ENCODE results near the gene MTHFD1. TPM values are rescaled to one million over a fixed set of nuclear protein-coding genes. Genes with fewer than 3 reads are reported as not detected.

MTHFD1 gene
- total RNA-seq, 1 experiment from 2014 or later: 226 TPM

DNA sequence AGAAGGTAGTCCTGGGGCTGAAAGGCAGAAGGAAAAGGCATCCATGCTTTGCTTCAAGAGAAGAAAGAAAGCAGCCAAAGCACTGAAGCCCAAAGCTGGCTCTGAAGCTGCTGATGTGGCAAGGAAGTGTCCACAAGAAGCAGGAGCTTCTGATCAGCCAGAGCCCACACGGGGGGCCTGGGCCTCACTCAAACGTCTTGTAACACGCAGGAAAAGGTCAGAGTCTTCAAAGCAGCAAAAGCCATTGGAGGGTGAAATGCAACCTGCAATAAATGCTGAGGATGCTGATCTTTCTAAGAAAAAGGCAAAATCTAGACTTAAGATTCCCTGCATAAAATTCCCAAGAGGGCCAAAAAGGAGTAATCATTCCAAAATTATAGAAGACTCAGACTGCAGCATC is 80.3 kb downstream of the MTHFD1 start (continued):
- TF ChIP-seq, protein P1, sequence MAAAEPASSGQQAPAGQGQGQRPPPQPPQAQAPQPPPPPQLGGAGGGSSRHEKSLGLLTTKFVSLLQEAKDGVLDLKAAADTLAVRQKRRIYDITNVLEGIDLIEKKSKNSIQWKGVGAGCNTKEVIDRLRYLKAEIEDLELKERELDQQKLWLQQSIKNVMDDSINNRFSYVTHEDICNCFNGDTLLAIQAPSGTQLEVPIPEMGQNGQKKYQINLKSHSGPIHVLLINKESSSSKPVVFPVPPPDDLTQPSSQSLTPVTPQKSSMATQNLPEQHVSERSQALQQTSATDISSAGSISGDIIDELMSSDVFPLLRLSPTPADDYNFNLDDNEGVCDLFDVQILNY (CRISPR knock-in tag; IDR thresholded peaks at IDR 0.05): no peak
- TF ChIP-seq, protein P2, sequence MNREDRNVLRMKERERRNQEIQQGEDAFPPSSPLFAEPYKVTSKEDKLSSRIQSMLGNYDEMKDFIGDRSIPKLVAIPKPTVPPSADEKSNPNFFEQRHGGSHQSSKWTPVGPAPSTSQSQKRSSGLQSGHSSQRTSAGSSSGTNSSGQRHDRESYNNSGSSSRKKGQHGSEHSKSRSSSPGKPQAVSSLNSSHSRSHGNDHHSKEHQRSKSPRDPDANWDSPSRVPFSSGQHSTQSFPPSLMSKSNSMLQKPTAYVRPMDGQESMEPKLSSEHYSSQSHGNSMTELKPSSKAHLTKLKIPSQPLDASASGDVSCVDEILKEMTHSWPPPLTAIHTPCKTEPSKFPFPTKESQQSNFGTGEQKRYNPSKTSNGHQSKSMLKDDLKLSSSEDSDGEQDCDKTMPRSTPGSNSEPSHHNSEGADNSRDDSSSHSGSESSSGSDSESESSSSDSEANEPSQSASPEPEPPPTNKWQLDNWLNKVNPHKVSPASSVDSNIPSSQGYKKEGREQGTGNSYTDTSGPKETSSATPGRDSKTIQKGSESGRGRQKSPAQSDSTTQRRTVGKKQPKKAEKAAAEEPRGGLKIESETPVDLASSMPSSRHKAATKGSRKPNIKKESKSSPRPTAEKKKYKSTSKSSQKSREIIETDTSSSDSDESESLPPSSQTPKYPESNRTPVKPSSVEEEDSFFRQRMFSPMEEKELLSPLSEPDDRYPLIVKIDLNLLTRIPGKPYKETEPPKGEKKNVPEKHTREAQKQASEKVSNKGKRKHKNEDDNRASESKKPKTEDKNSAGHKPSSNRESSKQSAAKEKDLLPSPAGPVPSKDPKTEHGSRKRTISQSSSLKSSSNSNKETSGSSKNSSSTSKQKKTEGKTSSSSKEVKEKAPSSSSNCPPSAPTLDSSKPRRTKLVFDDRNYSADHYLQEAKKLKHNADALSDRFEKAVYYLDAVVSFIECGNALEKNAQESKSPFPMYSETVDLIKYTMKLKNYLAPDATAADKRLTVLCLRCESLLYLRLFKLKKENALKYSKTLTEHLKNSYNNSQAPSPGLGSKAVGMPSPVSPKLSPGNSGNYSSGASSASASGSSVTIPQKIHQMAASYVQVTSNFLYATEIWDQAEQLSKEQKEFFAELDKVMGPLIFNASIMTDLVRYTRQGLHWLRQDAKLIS (CRISPR knock-in tag; IDR thresholded peaks at IDR 0.05; ENCODE audit: borderline replicate concordance): no peak
- TF ChIP-seq NR2C2 (CRISPR knock-in tag; IDR thresholded peaks at IDR 0.05) (no peak), NR3C1 (CRISPR knock-in tag; conservative IDR thresholded peaks at IDR 0.05; ENCODE audit: low read depth) (no peak), FOXJ3 (CRISPR knock-in tag; IDR thresholded peaks at IDR 0.05; ENCODE audit: borderline replicate concordance) (no peak), TEAD1 (CRISPR knock-in tag; IDR thresholded peaks at IDR 0.05) (no peak)
- TF ChIP-seq, protein P3, sequence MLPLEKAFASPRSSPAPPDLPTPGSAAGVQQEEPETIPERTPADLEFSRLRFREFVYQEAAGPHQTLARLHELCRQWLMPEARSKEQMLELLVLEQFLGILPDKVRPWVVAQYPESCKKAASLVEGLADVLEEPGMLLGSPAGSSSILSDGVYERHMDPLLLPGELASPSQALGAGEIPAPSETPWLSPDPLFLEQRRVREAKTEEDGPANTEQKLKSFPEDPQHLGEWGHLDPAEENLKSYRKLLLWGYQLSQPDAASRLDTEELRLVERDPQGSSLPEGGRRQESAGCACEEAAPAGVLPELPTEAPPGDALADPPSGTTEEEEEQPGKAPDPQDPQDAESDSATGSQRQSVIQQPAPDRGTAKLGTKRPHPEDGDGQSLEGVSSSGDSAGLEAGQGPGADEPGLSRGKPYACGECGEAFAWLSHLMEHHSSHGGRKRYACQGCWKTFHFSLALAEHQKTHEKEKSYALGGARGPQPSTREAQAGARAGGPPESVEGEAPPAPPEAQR (CRISPR knock-in tag; IDR thresholded peaks at IDR 0.05): no peak

DNA sequence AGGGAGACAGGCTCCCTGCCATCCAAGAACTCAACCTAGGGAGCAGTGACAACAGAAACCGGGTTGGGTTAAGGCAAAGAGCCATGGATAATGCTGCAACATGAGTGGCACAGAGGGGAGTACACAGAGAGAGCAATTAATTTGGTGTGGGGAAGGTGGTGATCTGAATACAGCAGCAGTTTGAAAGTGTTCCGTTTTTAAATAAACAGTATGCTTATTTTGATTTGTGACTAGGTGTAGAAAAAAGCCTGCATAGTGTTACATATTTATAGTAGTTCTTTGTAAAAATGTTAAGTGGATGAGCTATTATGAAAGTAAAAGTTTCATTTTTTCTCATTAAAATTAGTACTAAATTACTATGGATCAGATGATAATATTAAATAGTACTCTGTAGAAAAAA is 85.9 kb downstream of the MTHFD1 start:
- Mint-ChIP-seq H3K27me3 (ENCODE audit: low read depth) (no peaks in the 10 kb centered on the region), H3K36me3 (no peaks in the 10 kb centered on the region), H3K9me3 (no peaks in the 10 kb centered on the region), H3K4me1 (peaks cover 14% of the 10 kb centered on the region; the same call in 1 of the 2 replicates), H3K27ac (peak overlapping the region; percentile 43; the same call in 1 of the 2 replicates), H3K4me3 (no peak overlapping the region)
- ChIA-PET CTCF (no interaction called here), POLR2A (no interaction called here)
- no peak for ATAC-seq
- TF ChIP-seq, protein P4, sequence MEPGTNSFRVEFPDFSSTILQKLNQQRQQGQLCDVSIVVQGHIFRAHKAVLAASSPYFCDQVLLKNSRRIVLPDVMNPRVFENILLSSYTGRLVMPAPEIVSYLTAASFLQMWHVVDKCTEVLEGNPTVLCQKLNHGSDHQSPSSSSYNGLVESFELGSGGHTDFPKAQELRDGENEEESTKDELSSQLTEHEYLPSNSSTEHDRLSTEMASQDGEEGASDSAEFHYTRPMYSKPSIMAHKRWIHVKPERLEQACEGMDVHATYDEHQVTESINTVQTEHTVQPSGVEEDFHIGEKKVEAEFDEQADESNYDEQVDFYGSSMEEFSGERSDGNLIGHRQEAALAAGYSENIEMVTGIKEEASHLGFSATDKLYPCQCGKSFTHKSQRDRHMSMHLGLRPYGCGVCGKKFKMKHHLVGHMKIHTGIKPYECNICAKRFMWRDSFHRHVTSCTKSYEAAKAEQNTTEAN (CRISPR knock-in tag; IDR thresholded peaks at IDR 0.05): no peak
- TF ChIP-seq, protein P5, sequence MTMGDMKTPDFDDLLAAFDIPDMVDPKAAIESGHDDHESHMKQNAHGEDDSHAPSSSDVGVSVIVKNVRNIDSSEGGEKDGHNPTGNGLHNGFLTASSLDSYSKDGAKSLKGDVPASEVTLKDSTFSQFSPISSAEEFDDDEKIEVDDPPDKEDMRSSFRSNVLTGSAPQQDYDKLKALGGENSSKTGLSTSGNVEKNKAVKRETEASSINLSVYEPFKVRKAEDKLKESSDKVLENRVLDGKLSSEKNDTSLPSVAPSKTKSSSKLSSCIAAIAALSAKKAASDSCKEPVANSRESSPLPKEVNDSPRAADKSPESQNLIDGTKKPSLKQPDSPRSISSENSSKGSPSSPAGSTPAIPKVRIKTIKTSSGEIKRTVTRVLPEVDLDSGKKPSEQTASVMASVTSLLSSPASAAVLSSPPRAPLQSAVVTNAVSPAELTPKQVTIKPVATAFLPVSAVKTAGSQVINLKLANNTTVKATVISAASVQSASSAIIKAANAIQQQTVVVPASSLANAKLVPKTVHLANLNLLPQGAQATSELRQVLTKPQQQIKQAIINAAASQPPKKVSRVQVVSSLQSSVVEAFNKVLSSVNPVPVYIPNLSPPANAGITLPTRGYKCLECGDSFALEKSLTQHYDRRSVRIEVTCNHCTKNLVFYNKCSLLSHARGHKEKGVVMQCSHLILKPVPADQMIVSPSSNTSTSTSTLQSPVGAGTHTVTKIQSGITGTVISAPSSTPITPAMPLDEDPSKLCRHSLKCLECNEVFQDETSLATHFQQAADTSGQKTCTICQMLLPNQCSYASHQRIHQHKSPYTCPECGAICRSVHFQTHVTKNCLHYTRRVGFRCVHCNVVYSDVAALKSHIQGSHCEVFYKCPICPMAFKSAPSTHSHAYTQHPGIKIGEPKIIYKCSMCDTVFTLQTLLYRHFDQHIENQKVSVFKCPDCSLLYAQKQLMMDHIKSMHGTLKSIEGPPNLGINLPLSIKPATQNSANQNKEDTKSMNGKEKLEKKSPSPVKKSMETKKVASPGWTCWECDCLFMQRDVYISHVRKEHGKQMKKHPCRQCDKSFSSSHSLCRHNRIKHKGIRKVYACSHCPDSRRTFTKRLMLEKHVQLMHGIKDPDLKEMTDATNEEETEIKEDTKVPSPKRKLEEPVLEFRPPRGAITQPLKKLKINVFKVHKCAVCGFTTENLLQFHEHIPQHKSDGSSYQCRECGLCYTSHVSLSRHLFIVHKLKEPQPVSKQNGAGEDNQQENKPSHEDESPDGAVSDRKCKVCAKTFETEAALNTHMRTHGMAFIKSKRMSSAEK (CRISPR knock-in tag; IDR thresholded peaks at IDR 0.05; ENCODE audit: borderline replicate concordance): no peak
- TF ChIP-seq JAZF1 (CRISPR knock-in tag; IDR thresholded peaks at IDR 0.05): no peak
- TF ChIP-seq NFE2L1 (CRISPR knock-in tag; IDR thresholded peaks at IDR 0.05): no peak
- no peak for TF ChIP-seq NR3C1 (CRISPR knock-in tag; conservative IDR thresholded peaks at IDR 0.05; ENCODE audit: low read depth)
- TF ChIP-seq, protein P6, sequence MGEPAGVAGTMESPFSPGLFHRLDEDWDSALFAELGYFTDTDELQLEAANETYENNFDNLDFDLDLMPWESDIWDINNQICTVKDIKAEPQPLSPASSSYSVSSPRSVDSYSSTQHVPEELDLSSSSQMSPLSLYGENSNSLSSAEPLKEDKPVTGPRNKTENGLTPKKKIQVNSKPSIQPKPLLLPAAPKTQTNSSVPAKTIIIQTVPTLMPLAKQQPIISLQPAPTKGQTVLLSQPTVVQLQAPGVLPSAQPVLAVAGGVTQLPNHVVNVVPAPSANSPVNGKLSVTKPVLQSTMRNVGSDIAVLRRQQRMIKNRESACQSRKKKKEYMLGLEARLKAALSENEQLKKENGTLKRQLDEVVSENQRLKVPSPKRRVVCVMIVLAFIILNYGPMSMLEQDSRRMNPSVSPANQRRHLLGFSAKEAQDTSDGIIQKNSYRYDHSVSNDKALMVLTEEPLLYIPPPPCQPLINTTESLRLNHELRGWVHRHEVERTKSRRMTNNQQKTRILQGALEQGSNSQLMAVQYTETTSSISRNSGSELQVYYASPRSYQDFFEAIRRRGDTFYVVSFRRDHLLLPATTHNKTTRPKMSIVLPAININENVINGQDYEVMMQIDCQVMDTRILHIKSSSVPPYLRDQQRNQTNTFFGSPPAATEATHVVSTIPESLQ (CRISPR knock-in tag; IDR thresholded peaks at IDR 0.05): no peak
- TF ChIP-seq ZNF416 (CRISPR knock-in tag; IDR thresholded peaks at IDR 0.05): no peak
- TF ChIP-seq, protein P7, sequence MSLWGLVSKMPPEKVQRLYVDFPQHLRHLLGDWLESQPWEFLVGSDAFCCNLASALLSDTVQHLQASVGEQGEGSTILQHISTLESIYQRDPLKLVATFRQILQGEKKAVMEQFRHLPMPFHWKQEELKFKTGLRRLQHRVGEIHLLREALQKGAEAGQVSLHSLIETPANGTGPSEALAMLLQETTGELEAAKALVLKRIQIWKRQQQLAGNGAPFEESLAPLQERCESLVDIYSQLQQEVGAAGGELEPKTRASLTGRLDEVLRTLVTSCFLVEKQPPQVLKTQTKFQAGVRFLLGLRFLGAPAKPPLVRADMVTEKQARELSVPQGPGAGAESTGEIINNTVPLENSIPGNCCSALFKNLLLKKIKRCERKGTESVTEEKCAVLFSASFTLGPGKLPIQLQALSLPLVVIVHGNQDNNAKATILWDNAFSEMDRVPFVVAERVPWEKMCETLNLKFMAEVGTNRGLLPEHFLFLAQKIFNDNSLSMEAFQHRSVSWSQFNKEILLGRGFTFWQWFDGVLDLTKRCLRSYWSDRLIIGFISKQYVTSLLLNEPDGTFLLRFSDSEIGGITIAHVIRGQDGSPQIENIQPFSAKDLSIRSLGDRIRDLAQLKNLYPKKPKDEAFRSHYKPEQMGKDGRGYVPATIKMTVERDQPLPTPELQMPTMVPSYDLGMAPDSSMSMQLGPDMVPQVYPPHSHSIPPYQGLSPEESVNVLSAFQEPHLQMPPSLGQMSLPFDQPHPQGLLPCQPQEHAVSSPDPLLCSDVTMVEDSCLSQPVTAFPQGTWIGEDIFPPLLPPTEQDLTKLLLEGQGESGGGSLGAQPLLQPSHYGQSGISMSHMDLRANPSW (CRISPR knock-in tag; conservative IDR thresholded peaks at IDR 0.05; ENCODE audit: low read depth): no peak
- TF ChIP-seq, protein P8, sequence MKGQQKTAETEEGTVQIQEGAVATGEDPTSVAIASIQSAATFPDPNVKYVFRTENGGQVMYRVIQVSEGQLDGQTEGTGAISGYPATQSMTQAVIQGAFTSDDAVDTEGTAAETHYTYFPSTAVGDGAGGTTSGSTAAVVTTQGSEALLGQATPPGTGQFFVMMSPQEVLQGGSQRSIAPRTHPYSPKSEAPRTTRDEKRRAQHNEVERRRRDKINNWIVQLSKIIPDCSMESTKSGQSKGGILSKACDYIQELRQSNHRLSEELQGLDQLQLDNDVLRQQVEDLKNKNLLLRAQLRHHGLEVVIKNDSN (CRISPR knock-in tag; IDR thresholded peaks at IDR 0.05): no peak
- no peak for DNase-seq (ENCODE audit: low spot score)
